ENCODE results near the gene RIC8B.

Gene RIC8B

DNA sequence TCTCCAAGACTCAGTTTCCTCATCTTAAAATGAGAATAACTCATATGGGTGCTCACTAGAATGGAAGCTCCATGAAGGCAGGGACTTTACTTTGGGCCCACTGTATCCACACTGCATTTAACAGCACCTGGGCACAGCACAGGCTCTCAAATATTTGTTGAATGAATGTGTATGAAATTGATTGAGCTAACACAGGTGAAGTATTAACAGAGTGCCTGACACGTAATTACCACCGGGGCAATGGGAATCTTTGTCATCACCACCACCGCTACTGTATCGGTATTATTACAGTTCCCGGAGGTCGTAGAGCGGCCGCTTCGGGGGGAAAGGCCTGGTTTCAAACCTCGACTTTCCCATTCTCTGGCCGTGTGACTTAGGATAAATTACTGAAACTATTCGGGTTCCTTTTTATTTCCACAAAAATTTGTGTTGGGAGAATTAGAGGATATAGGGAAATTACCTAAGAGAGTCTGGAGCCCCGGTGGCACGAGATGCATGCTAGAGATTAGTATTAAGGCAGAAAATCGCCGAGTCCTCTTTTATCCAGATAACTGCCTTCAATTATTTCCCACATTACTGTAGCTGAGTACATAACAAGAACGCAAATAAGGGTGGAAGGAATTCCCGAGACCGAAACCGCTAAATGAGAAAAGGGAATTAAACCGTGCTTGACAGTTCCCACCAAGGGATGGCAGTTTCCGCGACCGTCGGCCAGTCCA, 1.0 kb upstream of the RIC8B start:
- H3K27me3 ChIP-seq (ENCODE audit: control insufficient read depth in 1 of 2, insufficient read depth in 2 of 2, low read length in 2 of 2) = no peaks in the 10 kb centered on the region
- peaks cover 11% of the 10 kb centered on the region for H3K4me1 ChIP-seq (ENCODE audit: control insufficient read depth, insufficient read depth, low read length)
- H3K36me3 ChIP-seq (ENCODE audit: control insufficient read depth in 2 of 2, insufficient read depth in 2 of 2, low read length in 2 of 2) = no peaks in the 10 kb centered on the region
- H3K4me3 ChIP-seq (ENCODE audit: low read length in 2 of 2) = peak overlapping the region; percentile 90 to 95
- no peaks in the 10 kb centered on the region for H3K9me3 ChIP-seq (ENCODE audit: control insufficient read depth in 2 of 2, low read length in 2 of 2)
- H3K27ac ChIP-seq (ENCODE audit: low read length) = peak overlapping the region; percentile 96
- H3K9ac ChIP-seq (ENCODE audit: low read length in 2 of 2) = peak overlapping the region; percentile 81 to 84

DNA sequence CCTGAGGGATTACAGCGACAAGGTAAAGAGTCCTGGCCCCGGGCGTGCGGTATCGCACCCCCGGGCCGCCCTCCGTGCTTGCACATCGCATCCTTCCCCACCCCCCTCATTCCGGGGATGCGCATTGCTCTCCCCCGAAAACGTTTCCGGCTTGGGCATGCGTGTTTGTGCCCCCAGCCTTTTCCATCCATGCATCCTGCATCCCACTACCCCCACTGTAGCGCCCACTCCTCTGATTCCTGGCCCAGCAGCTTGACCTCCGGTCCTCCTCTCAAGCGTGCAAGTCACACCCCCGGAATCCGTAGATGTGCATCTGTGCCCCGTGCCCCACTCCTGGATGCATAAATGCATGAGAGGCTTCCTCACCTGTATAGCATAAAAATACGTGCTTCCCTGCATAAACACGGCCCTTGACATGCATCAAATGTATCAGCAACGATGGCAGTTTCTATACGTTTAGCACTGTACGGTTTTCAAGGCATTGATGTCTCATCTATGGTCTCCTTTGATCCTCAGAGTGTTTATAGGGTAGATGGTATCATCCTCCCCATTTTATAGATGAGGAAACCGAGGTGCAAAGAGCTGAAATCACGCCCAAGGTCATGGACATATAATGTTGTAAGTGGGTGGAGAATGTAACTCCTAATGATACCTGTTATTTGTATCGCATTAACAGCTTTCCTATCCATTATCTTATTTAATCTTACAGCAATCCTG, 484 bp downstream of the RIC8B start:
- no peaks in the 10 kb centered on the region for H3K9me3 ChIP-seq (ENCODE audit: control insufficient read depth in 2 of 2, low read length in 2 of 2)
- H3K4me3 ChIP-seq (ENCODE audit: low read length in 2 of 2) = peak overlapping the region; percentile 90 to 95
- H3K36me3 ChIP-seq (ENCODE audit: control insufficient read depth in 2 of 2, insufficient read depth in 2 of 2, low read length in 2 of 2) = no peaks in the 10 kb centered on the region
- peaks cover 11% of the 10 kb centered on the region for H3K4me1 ChIP-seq (ENCODE audit: control insufficient read depth, insufficient read depth, low read length)
- H3K27me3 ChIP-seq (ENCODE audit: control insufficient read depth in 1 of 2, insufficient read depth in 2 of 2, low read length in 2 of 2) = no peaks in the 10 kb centered on the region
- H3K27ac ChIP-seq (ENCODE audit: low read length) = peak overlapping the region; percentile 96
- peak overlapping the region; percentile 81 to 84 for H3K9ac ChIP-seq (ENCODE audit: low read length in 2 of 2)

DNA sequence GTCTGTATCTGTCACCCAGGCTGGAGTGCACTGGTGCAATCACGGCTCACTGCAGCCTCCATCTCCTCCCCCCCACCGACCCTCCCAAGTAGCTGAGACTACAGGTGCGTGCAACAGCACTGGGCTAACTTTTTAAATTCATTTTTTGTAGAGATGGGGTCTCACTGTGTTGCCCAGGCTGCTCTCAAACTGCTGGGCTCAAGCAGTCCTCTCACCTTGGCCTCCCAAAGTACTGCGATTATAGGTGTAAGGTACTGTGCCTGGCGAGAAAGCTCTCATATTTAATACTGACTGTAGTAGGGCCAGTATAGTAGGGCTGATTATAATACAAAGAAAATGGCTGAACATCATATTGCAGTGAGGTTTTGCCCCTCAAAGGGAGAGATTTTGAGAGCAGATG, 2.4 kb downstream of the RIC8B start:
- Histone ChIP-seq H3K4me3 (ENCODE audit: low read length in 2 of 2) (no peak overlapping the region), H3K9me3 (ENCODE audit: control insufficient read depth in 2 of 2, low read length in 2 of 2) (no peaks in the 10 kb centered on the region), H3K36me3 (ENCODE audit: control insufficient read depth in 2 of 2, insufficient read depth in 2 of 2, low read length in 2 of 2) (no peaks in the 10 kb centered on the region), H3K9ac (ENCODE audit: low read length in 2 of 2) (no peak overlapping the region), H3K4me1 (ENCODE audit: control insufficient read depth, insufficient read depth, low read length) (peaks cover 11% of the 10 kb centered on the region), H3K27ac (ENCODE audit: low read length) (no peak overlapping the region), H3K27me3 (ENCODE audit: control insufficient read depth in 1 of 2, insufficient read depth in 2 of 2, low read length in 2 of 2) (no peaks in the 10 kb centered on the region)

- H3K27me3 ChIP-seq (ENCODE audit: control insufficient read depth in 1 of 2, insufficient read depth in 2 of 2, low read length in 2 of 2) = no peaks in the 10 kb centered on the region
- no peak overlapping the region for H3K9ac ChIP-seq (ENCODE audit: low read length in 2 of 2)
- peaks cover 6% of the 10 kb centered on the region for H3K4me1 ChIP-seq (ENCODE audit: control insufficient read depth, insufficient read depth, low read length)
- no peak overlapping the region for H3K4me3 ChIP-seq (ENCODE audit: low read length in 2 of 2)
- H3K9me3 ChIP-seq (ENCODE audit: control insufficient read depth in 2 of 2, low read length in 2 of 2) = no peaks in the 10 kb centered on the region
- H3K27ac ChIP-seq (ENCODE audit: low read length) = no peak overlapping the region
- peaks cover 0 to 5% of the 10 kb centered on the region in 2 donors for H3K36me3 ChIP-seq (ENCODE audit: control insufficient read depth in 2 of 2, insufficient read depth in 2 of 2, low read length in 2 of 2)
Measured at GRCh38 chr12:106780010-106780631, 5.6 kb downstream of the RIC8B start.

GRCh38 chr12:106782619-106783018, 8.1 kb downstream of the RIC8B start:
- Histone ChIP-seq H3K4me1 (ENCODE audit: control insufficient read depth, insufficient read depth, low read length) (no peaks in the 10 kb centered on the region), H3K36me3 (ENCODE audit: control insufficient read depth in 2 of 2, insufficient read depth in 2 of 2, low read length in 2 of 2) (peaks cover 0 to 5% of the 10 kb centered on the region in 2 donors), H3K4me3 (ENCODE audit: low read length in 2 of 2) (no peak overlapping the region), H3K9ac (ENCODE audit: low read length in 2 of 2) (no peak overlapping the region), H3K27me3 (ENCODE audit: control insufficient read depth in 1 of 2, insufficient read depth in 2 of 2, low read length in 2 of 2) (no peaks in the 10 kb centered on the region), H3K27ac (ENCODE audit: low read length) (no peak overlapping the region), H3K9me3 (ENCODE audit: control insufficient read depth in 2 of 2, low read length in 2 of 2) (no peaks in the 10 kb centered on the region)

DNA sequence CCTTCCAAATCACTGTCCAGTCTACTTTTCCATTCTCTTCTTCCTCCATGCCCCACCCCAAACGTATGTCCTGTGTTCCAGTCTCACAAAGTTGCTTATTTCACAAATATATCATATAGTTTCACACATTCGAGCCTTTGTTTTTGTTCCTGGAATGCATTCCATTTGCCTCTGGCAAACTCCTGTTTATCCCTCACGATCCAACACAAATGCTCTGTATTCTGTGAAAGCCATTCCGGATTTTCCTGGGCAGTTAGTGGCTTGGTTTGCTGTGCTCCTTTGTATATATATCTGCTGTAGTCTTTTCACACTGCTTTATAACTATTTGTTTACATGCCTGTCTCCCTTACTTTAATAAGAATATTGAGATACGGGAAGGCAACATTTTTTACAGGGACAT, 9.0 kb downstream of the RIC8B start:
- H3K27me3 ChIP-seq (ENCODE audit: control insufficient read depth in 1 of 2, insufficient read depth in 2 of 2, low read length in 2 of 2) = no peaks in the 10 kb centered on the region
- H3K4me1 ChIP-seq (ENCODE audit: control insufficient read depth, insufficient read depth, low read length) = no peaks in the 10 kb centered on the region
- peaks cover 0 to 5% of the 10 kb centered on the region in 2 donors for H3K36me3 ChIP-seq (ENCODE audit: control insufficient read depth in 2 of 2, insufficient read depth in 2 of 2, low read length in 2 of 2)

DNA sequence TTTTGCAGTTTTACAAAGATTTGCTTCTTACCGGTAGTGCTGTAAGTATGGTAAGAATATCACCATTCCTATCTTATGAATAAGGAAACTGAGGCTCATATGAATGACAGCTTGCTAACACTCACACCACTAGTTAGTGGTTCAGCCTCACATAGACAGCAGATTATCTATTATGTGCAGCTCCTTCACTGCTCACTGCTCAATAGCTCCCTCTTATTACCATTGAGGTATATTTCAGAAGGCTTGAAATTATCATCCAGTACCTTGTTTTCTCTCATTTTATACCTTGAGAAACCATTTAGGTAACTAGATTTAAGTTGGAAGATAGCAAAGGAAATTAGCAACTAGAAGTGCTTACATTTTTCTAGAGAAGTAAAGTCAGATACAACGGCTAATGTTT, 15.5 kb downstream of the RIC8B start:
- H3K9me3 ChIP-seq (ENCODE audit: control insufficient read depth in 2 of 2, low read length in 2 of 2) = no peaks in the 10 kb centered on the region
- no peak overlapping the region for H3K9ac ChIP-seq (ENCODE audit: low read length in 2 of 2)
- no peak overlapping the region for H3K27ac ChIP-seq (ENCODE audit: low read length)
- no peak overlapping the region for H3K4me3 ChIP-seq (ENCODE audit: low read length in 2 of 2)
- H3K36me3 ChIP-seq (ENCODE audit: control insufficient read depth in 2 of 2, insufficient read depth in 2 of 2, low read length in 2 of 2) = peaks cover 8 to 10% of the 10 kb centered on the region in 2 donors
- H3K27me3 ChIP-seq (ENCODE audit: control insufficient read depth in 1 of 2, insufficient read depth in 2 of 2, low read length in 2 of 2) = no peaks in the 10 kb centered on the region
- no peaks in the 10 kb centered on the region for H3K4me1 ChIP-seq (ENCODE audit: control insufficient read depth, insufficient read depth, low read length)

More for the DNA sequence above, 9.0 kb downstream of the RIC8B start:
- no peak overlapping the region for H3K9ac ChIP-seq (ENCODE audit: low read length in 2 of 2)
- H3K4me3 ChIP-seq (ENCODE audit: low read length in 2 of 2) = peak overlapping the region; percentile 33 to 35
- no peaks in the 10 kb centered on the region for H3K9me3 ChIP-seq (ENCODE audit: control insufficient read depth in 2 of 2, low read length in 2 of 2)
- H3K27ac ChIP-seq (ENCODE audit: low read length) = no peak overlapping the region

- Histone ChIP-seq H3K4me1 (ENCODE audit: control insufficient read depth, insufficient read depth, low read length) (no peaks in the 10 kb centered on the region), H3K27ac (ENCODE audit: low read length) (no peak overlapping the region), H3K9me3 (ENCODE audit: control insufficient read depth in 2 of 2, low read length in 2 of 2) (no peaks in the 10 kb centered on the region), H3K36me3 (ENCODE audit: control insufficient read depth in 2 of 2, insufficient read depth in 2 of 2, low read length in 2 of 2) (peaks cover 8 to 10% of the 10 kb centered on the region in 2 donors), H3K4me3 (ENCODE audit: low read length in 2 of 2) (no peak overlapping the region), H3K9ac (ENCODE audit: low read length in 2 of 2) (no peak overlapping the region), H3K27me3 (ENCODE audit: control insufficient read depth in 1 of 2, insufficient read depth in 2 of 2, low read length in 2 of 2) (no peaks in the 10 kb centered on the region)
Measured at GRCh38 chr12:106791531-106791930, 17.0 kb downstream of the RIC8B start.

DNA sequence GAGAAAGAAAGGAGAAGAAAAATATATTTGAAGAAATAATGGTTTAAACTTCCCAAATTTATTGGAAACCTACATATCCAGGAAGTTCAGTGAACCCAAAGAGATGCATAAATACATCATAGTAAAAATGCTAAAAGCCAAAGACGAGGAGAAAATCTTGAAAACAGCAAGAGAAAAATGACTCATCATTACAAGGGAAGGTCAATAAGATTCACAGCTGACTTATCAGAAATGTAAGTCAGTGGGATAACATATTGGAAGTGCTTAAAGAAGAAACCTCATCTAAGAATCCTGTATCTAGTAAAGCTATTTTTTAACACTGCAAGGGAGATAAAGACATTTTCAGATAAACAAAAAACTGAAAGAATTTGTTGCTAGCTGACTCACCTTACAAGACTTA, 19.9 kb downstream of the RIC8B start:
- no peaks in the 10 kb centered on the region for H3K4me1 ChIP-seq (ENCODE audit: control insufficient read depth, insufficient read depth, low read length)

DNA sequence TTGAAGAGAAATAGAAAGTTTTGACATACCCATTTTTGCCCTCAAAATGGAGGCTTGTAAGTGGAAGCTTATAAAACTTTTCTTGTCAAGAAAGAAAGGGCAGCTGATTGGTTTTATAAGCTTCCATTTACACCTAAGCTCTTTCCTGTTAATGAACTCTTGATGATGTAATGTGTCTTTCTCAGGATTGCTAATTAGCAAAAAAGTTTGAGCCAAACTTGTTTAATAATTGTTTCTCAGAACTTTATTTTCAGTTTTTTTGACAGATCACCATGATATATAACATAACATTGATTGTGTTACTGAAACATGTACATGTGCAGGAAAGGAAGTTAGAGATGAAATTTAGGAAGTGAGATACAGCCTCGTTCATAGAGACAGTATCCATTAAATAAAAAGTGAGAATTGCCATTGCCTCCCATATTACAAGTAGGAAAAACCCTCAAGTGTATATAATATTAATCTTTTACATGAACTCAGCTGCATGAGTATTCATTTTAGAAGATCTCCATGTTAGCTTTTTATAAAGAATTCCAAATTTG, 26.8 kb downstream of the RIC8B start:
- H3K4me1 ChIP-seq (ENCODE audit: control insufficient read depth, insufficient read depth, low read length) = no peaks in the 10 kb centered on the region
- no peaks in the 10 kb centered on the region for H3K9me3 ChIP-seq (ENCODE audit: control insufficient read depth in 2 of 2, low read length in 2 of 2)
- H3K27me3 ChIP-seq (ENCODE audit: control insufficient read depth in 1 of 2, insufficient read depth in 2 of 2, low read length in 2 of 2) = no peaks in the 10 kb centered on the region
- peaks cover 0 to 7% of the 10 kb centered on the region in 2 donors for H3K36me3 ChIP-seq (ENCODE audit: control insufficient read depth in 2 of 2, insufficient read depth in 2 of 2, low read length in 2 of 2)
- H3K9ac ChIP-seq (ENCODE audit: low read length in 2 of 2) = no peak overlapping the region
- H3K4me3 ChIP-seq (ENCODE audit: low read length in 2 of 2) = no peak overlapping the region
- H3K27ac ChIP-seq (ENCODE audit: low read length) = no peak overlapping the region

More for the DNA sequence above, 19.9 kb downstream of the RIC8B start:
- H3K27ac ChIP-seq (ENCODE audit: low read length) = no peak overlapping the region
- H3K27me3 ChIP-seq (ENCODE audit: control insufficient read depth in 1 of 2, insufficient read depth in 2 of 2, low read length in 2 of 2) = no peaks in the 10 kb centered on the region
- H3K9ac ChIP-seq (ENCODE audit: low read length in 2 of 2) = no peak overlapping the region
- peaks cover 8 to 10% of the 10 kb centered on the region in 2 donors for H3K36me3 ChIP-seq (ENCODE audit: control insufficient read depth in 2 of 2, insufficient read depth in 2 of 2, low read length in 2 of 2)
- H3K9me3 ChIP-seq (ENCODE audit: control insufficient read depth in 2 of 2, low read length in 2 of 2) = no peaks in the 10 kb centered on the region
- no peak overlapping the region for H3K4me3 ChIP-seq (ENCODE audit: low read length in 2 of 2)
